ENCODE data around the gene XXYLT1. TPM values are rescaled to one million over a fixed set of nuclear protein-coding genes. Genes with fewer than 3 reads are reported as not detected.
"Not testable (repeated sequence)": the region's sequence is repeated elsewhere in the genome, so short reads cannot be mapped to it uniquely, and the experiment has no call there.

XXYLT1 gene
- total RNA-seq, 1 experiment from 2014 or later: 10.9 TPM

GRCh38 chr3:195186710-195187047 lies 84.3 kb downstream of the XXYLT1 start:
- DNase-seq (ENCODE audit: low read depth, low spot score); H2AFZ ChIP-seq (ENCODE audit: low read depth, low read length, poor library complexity, severe bottlenecking); POLR2A ChIA-PET; H4K20me1 ChIP-seq (ENCODE audit: insufficient read depth); H3K4me3 ChIP-seq (replicated peaks in 1 of 2; ENCODE audit: low read depth in 1 of 2, low read length in 2 of 2); intact Hi-C loops (cut with micrococcal nuclease); H3K27me3 ChIP-seq (ENCODE audit: insufficient read depth, low read length); H3K36me3 ChIP-seq (ENCODE audit: control insufficient read depth in 1 of 2, insufficient read depth in 2 of 2, low read length in 2 of 2); H3K4me2 ChIP-seq (ENCODE audit: low read length); H3K9ac ChIP-seq (ENCODE audit: low read length); H3K9me2 ChIP-seq (ENCODE audit: insufficient read depth); BruUV-seq (replicated peaks); H3K27ac ChIP-seq (ENCODE audit: low read depth, low read length); H3K9me3 ChIP-seq (ENCODE audit: control insufficient read depth in 1 of 2, insufficient read depth in 1 of 2, low read depth in 1 of 2, low read length in 2 of 2); CTCF ChIA-PET; H3K79me2 ChIP-seq (ENCODE audit: insufficient read depth, low read length); RAD21 ChIA-PET (ENCODE audit: low non-redundant PET in 1 of 2, low total read pairs in 2 of 2, uncharacterized antibody in 2 of 2, unreplicated experiment in 2 of 2); ATAC-seq: not testable (repeated sequence)
- peaks cover 6 to 20% of the 10 kb centered on the region in 2 experiments for H3K4me1 ChIP-seq (ENCODE audit: control insufficient read depth in 1 of 2, insufficient read depth in 2 of 2, low read length in 2 of 2)

GRCh38 chr3:195186041-195186709 lies 84.8 kb downstream of the XXYLT1 start:
- H3K9me3 ChIP-seq (ENCODE audit: control insufficient read depth in 1 of 2, insufficient read depth in 1 of 2, low read depth in 1 of 2, low read length in 2 of 2): peaks cover 0 to 7% of the 10 kb centered on the region in 2 experiments; a peak in 1 of 4 replicates
- TF ChIP-seq ZBTB33 (IDR thresholded peaks at IDR 0.05; ENCODE audit: extremely low read depth, insufficient replicate concordance, low read length) (no peak), CEBPB (IDR thresholded peaks at IDR 0.05; ENCODE audit: low read depth) (no peak), ELF1 (IDR thresholded peaks at IDR 0.05; ENCODE audit: borderline replicate concordance, low read depth) (no peak), CTCF (IDR thresholded peaks at IDR 0.05 in 2 of 3, conservative IDR thresholded peaks at IDR 0.05 in 1 of 3; ENCODE audit: borderline replicate concordance in 1 of 3, insufficient read depth in 1 of 3, low read depth in 2 of 3, low read length in 2 of 3) (no peak), POLR2AphosphoS5 (IDR thresholded peaks at IDR 0.05; ENCODE audit: low read depth, low read length) (no peak), POLR2A (IDR thresholded peaks at IDR 0.05; ENCODE audit: borderline replicate concordance, extremely low read depth, insufficient read depth, insufficient read length) (no peak), EGR1 (IDR thresholded peaks at IDR 0.05; ENCODE audit: low read depth) (no peak), JUND (IDR thresholded peaks at IDR 0.05) (no peak), YY1 (IDR thresholded peaks at IDR 0.05; ENCODE audit: extremely low read depth, insufficient replicate concordance, low read depth, low read length) (no peak), CBX3 (IDR thresholded peaks at IDR 0.05; ENCODE audit: low read depth) (no peak), MAX (IDR thresholded peaks at IDR 0.05) (no peak), TCF7L2 (IDR thresholded peaks at IDR 0.05; ENCODE audit: borderline replicate concordance, extremely low read depth, insufficient read depth, insufficient read length) (no peak)
- H3K79me2 ChIP-seq (ENCODE audit: insufficient read depth, low read length): no peaks in the 10 kb centered on the region
- intact Hi-C loops (cut with micrococcal nuclease): no loop called here
- H3K36me3 ChIP-seq (ENCODE audit: control insufficient read depth in 1 of 2, insufficient read depth in 2 of 2, low read length in 2 of 2): no peaks in the 10 kb centered on the region
- no peak overlapping the region for H3K27ac ChIP-seq (ENCODE audit: low read depth, low read length)
- H3K9me2 ChIP-seq (ENCODE audit: insufficient read depth): no peaks in the 10 kb centered on the region
- DNase-seq (ENCODE audit: low read depth, low spot score): no peak
- CTCF ChIA-PET: no interaction called here
- RAD21 ChIA-PET (ENCODE audit: low non-redundant PET in 1 of 2, low total read pairs in 2 of 2, uncharacterized antibody in 2 of 2, unreplicated experiment in 2 of 2): no interaction called here
- no peak overlapping the region for H3K4me3 ChIP-seq (replicated peaks in 1 of 2; ENCODE audit: low read depth in 1 of 2, low read length in 2 of 2)
- H3K4me2 ChIP-seq (ENCODE audit: low read length): no peak overlapping the region
- no TSS peak for BruUV-seq (replicated peaks)
- no peak overlapping the region for H2AFZ ChIP-seq (ENCODE audit: low read depth, low read length, poor library complexity, severe bottlenecking)
- H3K9ac ChIP-seq (ENCODE audit: low read length): no peak overlapping the region
- H3K4me1 ChIP-seq (ENCODE audit: control insufficient read depth in 1 of 2, insufficient read depth in 2 of 2, low read length in 2 of 2): peaks cover 6 to 20% of the 10 kb centered on the region in 2 experiments
- ATAC-seq: no peak
- POLR2A ChIA-PET: interaction anchor here (0.6 kb wide), 1 partner anchor 67 kb away, joined by 4 read pairs; no protein-coding TSS in a partner anchor
- no peaks in the 10 kb centered on the region for H3K27me3 ChIP-seq (ENCODE audit: insufficient read depth, low read length)
- no peaks in the 10 kb centered on the region for H4K20me1 ChIP-seq (ENCODE audit: insufficient read depth)

Measured in HCT116 (cell line).